ENCODE results near the gene BTLA. TPM values are rescaled to one million over a fixed set of nuclear protein-coding genes. Genes with fewer than 3 reads are reported as not detected.

The BTLA gene
- total and polyA plus RNA-seq, 2 of the 13 experiments (the other 11 are each of a cell fraction or from before 2014, with no cell fraction given) = not detected

DNA sequence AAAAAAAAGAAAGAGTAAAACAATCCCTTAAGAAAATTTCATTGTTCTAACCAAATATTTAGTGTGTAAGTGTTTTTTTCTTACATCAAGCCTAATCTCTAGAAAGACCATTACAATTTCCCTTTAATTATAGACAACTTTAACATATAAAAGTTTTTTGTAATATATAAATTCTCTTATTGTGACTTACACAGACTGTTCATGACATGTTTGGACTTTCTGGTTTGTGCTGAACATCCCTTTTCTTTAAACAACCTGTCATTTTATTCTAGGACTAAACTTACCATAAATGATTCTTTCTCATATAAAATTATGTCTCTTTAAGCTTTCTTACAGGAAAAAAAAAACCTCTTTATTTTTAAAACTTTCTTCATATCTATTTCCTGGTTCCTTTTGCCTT is 13.0 kb upstream of the BTLA start (continued):
- no peak for TF ChIP-seq ZNF720 (CRISPR knock-in tag; IDR thresholded peaks at IDR 0.05)
- TF ChIP-seq POLR2A (IDR thresholded peaks at IDR 0.05; ENCODE audit: insufficient read depth in 1 of 2, low read depth in 2 of 2, low read length in 2 of 2) = no peak
- TF ChIP-seq KDM6A (CRISPR knock-in tag; IDR thresholded peaks at IDR 0.05; ENCODE audit: low read depth) = no peak
- no peak for TF ChIP-seq SP1 (IDR thresholded peaks at IDR 0.05)
- TF ChIP-seq SP1 (CRISPR knock-in tag; IDR thresholded peaks at IDR 0.05) = no peak
- no peak for TF ChIP-seq REL (CRISPR knock-in tag; conservative IDR thresholded peaks at IDR 0.05)
- no peak for TF ChIP-seq HNRNPK (IDR thresholded peaks at IDR 0.05; ENCODE audit: low read depth, low read length, poor library complexity, severe bottlenecking)
- TF ChIP-seq ZBTB3 (CRISPR knock-in tag; IDR thresholded peaks at IDR 0.05; ENCODE audit: borderline replicate concordance, low read depth) = no peak
- TF ChIP-seq ZNF772 (CRISPR knock-in tag; IDR thresholded peaks at IDR 0.05) = no peak
- TF ChIP-seq, protein P1, sequence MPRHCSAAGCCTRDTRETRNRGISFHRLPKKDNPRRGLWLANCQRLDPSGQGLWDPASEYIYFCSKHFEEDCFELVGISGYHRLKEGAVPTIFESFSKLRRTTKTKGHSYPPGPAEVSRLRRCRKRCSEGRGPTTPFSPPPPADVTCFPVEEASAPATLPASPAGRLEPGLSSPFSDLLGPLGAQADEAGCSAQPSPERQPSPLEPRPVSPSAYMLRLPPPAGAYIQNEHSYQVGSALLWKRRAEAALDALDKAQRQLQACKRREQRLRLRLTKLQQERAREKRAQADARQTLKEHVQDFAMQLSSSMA (CRISPR knock-in tag; IDR thresholded peaks at IDR 0.05) = no peak

DNA sequence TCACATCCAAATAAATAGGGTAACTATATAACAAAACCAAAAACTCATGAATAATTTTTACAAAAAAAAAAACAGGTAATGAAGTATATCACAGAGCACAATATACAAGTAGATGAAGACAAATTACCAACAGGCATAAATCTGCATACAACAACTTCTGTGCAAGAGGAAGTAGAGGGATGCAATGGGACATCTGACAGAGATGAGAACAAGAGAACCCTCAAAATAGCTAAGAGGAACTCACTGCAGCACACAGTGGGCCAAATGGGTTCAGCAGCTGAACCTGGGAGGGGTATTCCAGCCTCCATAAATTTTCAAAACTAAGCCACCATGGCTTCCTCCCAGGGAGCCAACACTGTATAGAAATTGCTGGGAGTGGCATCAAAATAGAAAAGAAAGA is 9.6 kb upstream of the BTLA start:
- CTCF ChIA-PET (ENCODE audit: low intra/inter-chr PET ratio, low total read pairs) = no interaction called here
- Histone ChIP-seq H3K9ac (ENCODE audit: insufficient read depth, low read depth, low read length) (no peak overlapping the region), H3K9me3 (ENCODE audit: low read length) (no peaks in the 10 kb centered on the region; the same call in 1 of the 2 replicates), H3K4me3 (replicated peaks in 1 of 3; ENCODE audit: insufficient read depth in 1 of 3, low read depth in 2 of 3, low read length in 3 of 3) (no peak overlapping the region), H4K20me1 (ENCODE audit: insufficient read depth, low read length) (no peaks in the 10 kb centered on the region), H3K79me2 (ENCODE audit: insufficient read depth, low read length) (no peaks in the 10 kb centered on the region), H3K4me2 (ENCODE audit: low read depth, low read length) (no peak overlapping the region), H3K27me3 (ENCODE audit: control insufficient read depth in 1 of 2, insufficient read depth in 2 of 2, low read length in 2 of 2) (no peaks in the 10 kb centered on the region), H3K4me1 (ENCODE audit: insufficient read depth, low read length) (no peaks in the 10 kb centered on the region), H3K27ac (ENCODE audit: extremely low read length, insufficient read depth, low read length) (no peak overlapping the region), H3K36me3 (replicated peaks in 1 of 2; ENCODE audit: control insufficient read depth in 1 of 2, insufficient read depth in 2 of 2, low read length in 2 of 2) (no peaks in the 10 kb centered on the region), H2AFZ (ENCODE audit: low read length) (no peak overlapping the region)
- intact Hi-C loops (cut with micrococcal nuclease; ENCODE audit: unreplicated experiment) (no loop called here), in situ Hi-C loops (cut with HindIII; ENCODE audit: extremely low pct_ligation_motif_present, low pct_unique_long_range_greater_than_20kb) (no loop called here)
- FAIRE-seq (no peak), ATAC-seq (no peak), DNase-seq (ENCODE audit: low spot score) (no peak)
- POLR2A ChIA-PET = no interaction called here
- no TSS peak for BruUV-seq (replicated peaks)
- no peak for TF ChIP-seq SUZ12 (IDR thresholded peaks at IDR 0.05; ENCODE audit: low read depth, low read length)
- TF ChIP-seq, protein P2, sequence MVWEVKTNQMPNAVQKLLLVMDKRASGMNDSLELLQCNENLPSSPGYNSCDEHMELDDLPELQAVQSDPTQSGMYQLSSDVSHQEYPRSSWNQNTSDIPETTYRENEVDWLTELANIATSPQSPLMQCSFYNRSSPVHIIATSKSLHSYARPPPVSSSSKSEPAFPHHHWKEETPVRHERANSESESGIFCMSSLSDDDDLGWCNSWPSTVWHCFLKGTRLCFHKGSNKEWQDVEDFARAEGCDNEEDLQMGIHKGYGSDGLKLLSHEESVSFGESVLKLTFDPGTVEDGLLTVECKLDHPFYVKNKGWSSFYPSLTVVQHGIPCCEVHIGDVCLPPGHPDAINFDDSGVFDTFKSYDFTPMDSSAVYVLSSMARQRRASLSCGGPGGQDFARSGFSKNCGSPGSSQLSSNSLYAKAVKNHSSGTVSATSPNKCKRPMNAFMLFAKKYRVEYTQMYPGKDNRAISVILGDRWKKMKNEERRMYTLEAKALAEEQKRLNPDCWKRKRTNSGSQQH (CRISPR knock-in tag; IDR thresholded peaks at IDR 0.05; ENCODE audit: low read depth) = no peak
- TF ChIP-seq, protein P3, sequence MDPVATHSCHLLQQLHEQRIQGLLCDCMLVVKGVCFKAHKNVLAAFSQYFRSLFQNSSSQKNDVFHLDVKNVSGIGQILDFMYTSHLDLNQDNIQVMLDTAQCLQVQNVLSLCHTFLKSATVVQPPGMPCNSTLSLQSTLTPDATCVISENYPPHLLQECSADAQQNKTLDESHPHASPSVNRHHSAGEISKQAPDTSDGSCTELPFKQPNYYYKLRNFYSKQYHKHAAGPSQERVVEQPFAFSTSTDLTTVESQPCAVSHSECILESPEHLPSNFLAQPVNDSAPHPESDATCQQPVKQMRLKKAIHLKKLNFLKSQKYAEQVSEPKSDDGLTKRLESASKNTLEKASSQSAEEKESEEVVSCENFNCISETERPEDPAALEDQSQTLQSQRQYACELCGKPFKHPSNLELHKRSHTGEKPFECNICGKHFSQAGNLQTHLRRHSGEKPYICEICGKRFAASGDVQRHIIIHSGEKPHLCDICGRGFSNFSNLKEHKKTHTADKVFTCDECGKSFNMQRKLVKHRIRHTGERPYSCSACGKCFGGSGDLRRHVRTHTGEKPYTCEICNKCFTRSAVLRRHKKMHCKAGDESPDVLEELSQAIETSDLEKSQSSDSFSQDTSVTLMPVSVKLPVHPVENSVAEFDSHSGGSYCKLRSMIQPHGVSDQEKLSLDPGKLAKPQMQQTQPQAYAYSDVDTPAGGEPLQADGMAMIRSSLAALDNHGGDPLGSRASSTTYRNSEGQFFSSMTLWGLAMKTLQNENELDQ (CRISPR knock-in tag; IDR thresholded peaks at IDR 0.05; ENCODE audit: borderline replicate concordance) = no peak
- TF ChIP-seq, protein P4, sequence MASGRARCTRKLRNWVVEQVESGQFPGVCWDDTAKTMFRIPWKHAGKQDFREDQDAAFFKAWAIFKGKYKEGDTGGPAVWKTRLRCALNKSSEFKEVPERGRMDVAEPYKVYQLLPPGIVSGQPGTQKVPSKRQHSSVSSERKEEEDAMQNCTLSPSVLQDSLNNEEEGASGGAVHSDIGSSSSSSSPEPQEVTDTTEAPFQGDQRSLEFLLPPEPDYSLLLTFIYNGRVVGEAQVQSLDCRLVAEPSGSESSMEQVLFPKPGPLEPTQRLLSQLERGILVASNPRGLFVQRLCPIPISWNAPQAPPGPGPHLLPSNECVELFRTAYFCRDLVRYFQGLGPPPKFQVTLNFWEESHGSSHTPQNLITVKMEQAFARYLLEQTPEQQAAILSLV (CRISPR knock-in tag; IDR thresholded peaks at IDR 0.05; ENCODE audit: borderline replicate concordance) = no peak
- TF ChIP-seq MXD4 (CRISPR knock-in tag; IDR thresholded peaks at IDR 0.05) = no peak
- TF ChIP-seq, protein P5, sequence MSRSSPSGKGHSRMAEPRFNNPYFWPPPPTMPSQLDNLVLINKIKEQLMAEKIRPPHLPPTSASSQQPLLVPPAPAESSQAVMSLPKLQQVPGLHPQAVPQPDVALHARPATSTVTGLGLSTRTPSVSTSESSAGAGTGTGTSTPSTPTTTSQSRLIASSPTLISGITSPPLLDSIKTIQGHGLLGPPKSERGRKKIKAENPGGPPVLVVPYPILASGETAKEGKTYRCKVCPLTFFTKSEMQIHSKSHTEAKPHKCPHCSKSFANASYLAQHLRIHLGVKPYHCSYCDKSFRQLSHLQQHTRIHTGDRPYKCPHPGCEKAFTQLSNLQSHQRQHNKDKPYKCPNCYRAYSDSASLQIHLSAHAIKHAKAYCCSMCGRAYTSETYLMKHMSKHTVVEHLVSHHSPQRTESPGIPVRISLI (CRISPR knock-in tag; IDR thresholded peaks at IDR 0.05; ENCODE audit: borderline replicate concordance) = no peak
- no peak for TF ChIP-seq CCAR2 (optimal IDR thresholded peaks at IDR 0.05; ENCODE audit: low read depth, low read length)
- TF ChIP-seq, protein P6, sequence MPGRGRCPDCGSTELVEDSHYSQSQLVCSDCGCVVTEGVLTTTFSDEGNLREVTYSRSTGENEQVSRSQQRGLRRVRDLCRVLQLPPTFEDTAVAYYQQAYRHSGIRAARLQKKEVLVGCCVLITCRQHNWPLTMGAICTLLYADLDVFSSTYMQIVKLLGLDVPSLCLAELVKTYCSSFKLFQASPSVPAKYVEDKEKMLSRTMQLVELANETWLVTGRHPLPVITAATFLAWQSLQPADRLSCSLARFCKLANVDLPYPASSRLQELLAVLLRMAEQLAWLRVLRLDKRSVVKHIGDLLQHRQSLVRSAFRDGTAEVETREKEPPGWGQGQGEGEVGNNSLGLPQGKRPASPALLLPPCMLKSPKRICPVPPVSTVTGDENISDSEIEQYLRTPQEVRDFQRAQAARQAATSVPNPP (CRISPR knock-in tag; IDR thresholded peaks at IDR 0.05) = no peak

Data from HepG2 (cell line).